ENCODE results near the gene MRPS27. TPM values are rescaled to one million over a fixed set of nuclear protein-coding genes. Genes with fewer than 3 reads are reported as not detected.

The MRPS27 gene
- total RNA-seq, 1 donor from 2014 or later, result 56.0 TPM

GRCh38 chr5:72364951-72365350 is 44.9 kb upstream of the MRPS27 start:
- H3K27me3 Mint-ChIP-seq (ENCODE audit: low read depth), result no peaks in the 10 kb centered on the region
- peaks cover 5% of the 10 kb centered on the region for H3K9me3 Mint-ChIP-seq
- no peak for DNase-seq (ENCODE audit: low spot score in 2 of 2, unreplicated experiment in 2 of 2)
- H3K4me3 Mint-ChIP-seq, result no peak overlapping the region
- H3K4me1 Mint-ChIP-seq, result peaks cover 25% of the 10 kb centered on the region
- H3K36me3 Mint-ChIP-seq, result peaks cover 18% of the 10 kb centered on the region
- H3K27ac Mint-ChIP-seq, result peak overlapping the region; percentile 14
- TF ChIP-seq CTCF (IDR thresholded peaks at IDR 0.05; ENCODE audit: unreplicated experiment), result no peak

GRCh38 chr5:72364171-72364570 is 44.1 kb upstream of the MRPS27 start:
- no peak overlapping the region for H3K27ac Mint-ChIP-seq
- TF ChIP-seq CTCF (IDR thresholded peaks at IDR 0.05; ENCODE audit: unreplicated experiment), result no peak

GRCh38 chr5:72363166-72363802 is 43.2 kb upstream of the MRPS27 start:
- Mint-ChIP-seq H3K27me3 (ENCODE audit: low read depth) (no peaks in the 10 kb centered on the region), H3K27ac (peak overlapping the region; percentile 60), H3K36me3 (peaks cover 22% of the 10 kb centered on the region), H3K9me3 (peaks cover 5% of the 10 kb centered on the region), H3K4me1 (peaks cover 25% of the 10 kb centered on the region), H3K4me3 (no peak overlapping the region)
- no peak for DNase-seq (ENCODE audit: low spot score in 2 of 2, unreplicated experiment in 2 of 2)
- TF ChIP-seq CTCF (IDR thresholded peaks at IDR 0.05; ENCODE audit: unreplicated experiment), result no peak

More at GRCh38 chr5:72364171-72364570, 44.1 kb upstream of the MRPS27 start:
- H3K9me3 Mint-ChIP-seq, result peaks cover 5% of the 10 kb centered on the region
- no peaks in the 10 kb centered on the region for H3K27me3 Mint-ChIP-seq (ENCODE audit: low read depth)
- no peak for DNase-seq (ENCODE audit: low spot score in 2 of 2, unreplicated experiment in 2 of 2)
- no peak overlapping the region for H3K4me3 Mint-ChIP-seq
- peaks cover 18% of the 10 kb centered on the region for H3K36me3 Mint-ChIP-seq
- H3K4me1 Mint-ChIP-seq, result peaks cover 25% of the 10 kb centered on the region

GRCh38 chr5:72359886-72360285 is 39.8 kb upstream of the MRPS27 start:
- peaks cover 13% of the 10 kb centered on the region for H3K4me1 Mint-ChIP-seq
- peaks cover 25% of the 10 kb centered on the region for H3K36me3 Mint-ChIP-seq
- no peak overlapping the region for H3K4me3 Mint-ChIP-seq
- H3K27ac Mint-ChIP-seq, result no peak overlapping the region
- no peak for DNase-seq (ENCODE audit: low spot score in 2 of 2, unreplicated experiment in 2 of 2)
- TF ChIP-seq CTCF (IDR thresholded peaks at IDR 0.05; ENCODE audit: unreplicated experiment), result no peak
- H3K27me3 Mint-ChIP-seq (ENCODE audit: low read depth), result no peaks in the 10 kb centered on the region
- peaks cover 5% of the 10 kb centered on the region for H3K9me3 Mint-ChIP-seq

GRCh38 chr5:72358925-72359324 is 38.9 kb upstream of the MRPS27 start:
- no peak overlapping the region for H3K27ac Mint-ChIP-seq
- DNase-seq (ENCODE audit: low spot score in 2 of 2, unreplicated experiment in 2 of 2), result no peak
- H3K4me3 Mint-ChIP-seq, result no peak overlapping the region
- TF ChIP-seq CTCF (IDR thresholded peaks at IDR 0.05; ENCODE audit: unreplicated experiment), result no peak
- peaks cover 9% of the 10 kb centered on the region for H3K4me1 Mint-ChIP-seq
- H3K9me3 Mint-ChIP-seq, result peaks cover 5% of the 10 kb centered on the region
- H3K27me3 Mint-ChIP-seq (ENCODE audit: low read depth), result no peaks in the 10 kb centered on the region
- H3K36me3 Mint-ChIP-seq, result peaks cover 25% of the 10 kb centered on the region
